Activated CD8-positive, alpha-beta memory T cell treated with anti-CD3 and anti-CD28 coated beads for 24 hours (primary cell): ENCODE data around the gene IPCEF1.
"Not testable (repeated sequence)": the region's sequence is repeated elsewhere in the genome, so short reads cannot be mapped to it uniquely, and the experiment has no call there.

Experiments
- DNase-seq: peaks from one replicate; pipeline ENCODE4 v3.0.0-alpha.2; 2020

IPCEF1 gene

DNA sequence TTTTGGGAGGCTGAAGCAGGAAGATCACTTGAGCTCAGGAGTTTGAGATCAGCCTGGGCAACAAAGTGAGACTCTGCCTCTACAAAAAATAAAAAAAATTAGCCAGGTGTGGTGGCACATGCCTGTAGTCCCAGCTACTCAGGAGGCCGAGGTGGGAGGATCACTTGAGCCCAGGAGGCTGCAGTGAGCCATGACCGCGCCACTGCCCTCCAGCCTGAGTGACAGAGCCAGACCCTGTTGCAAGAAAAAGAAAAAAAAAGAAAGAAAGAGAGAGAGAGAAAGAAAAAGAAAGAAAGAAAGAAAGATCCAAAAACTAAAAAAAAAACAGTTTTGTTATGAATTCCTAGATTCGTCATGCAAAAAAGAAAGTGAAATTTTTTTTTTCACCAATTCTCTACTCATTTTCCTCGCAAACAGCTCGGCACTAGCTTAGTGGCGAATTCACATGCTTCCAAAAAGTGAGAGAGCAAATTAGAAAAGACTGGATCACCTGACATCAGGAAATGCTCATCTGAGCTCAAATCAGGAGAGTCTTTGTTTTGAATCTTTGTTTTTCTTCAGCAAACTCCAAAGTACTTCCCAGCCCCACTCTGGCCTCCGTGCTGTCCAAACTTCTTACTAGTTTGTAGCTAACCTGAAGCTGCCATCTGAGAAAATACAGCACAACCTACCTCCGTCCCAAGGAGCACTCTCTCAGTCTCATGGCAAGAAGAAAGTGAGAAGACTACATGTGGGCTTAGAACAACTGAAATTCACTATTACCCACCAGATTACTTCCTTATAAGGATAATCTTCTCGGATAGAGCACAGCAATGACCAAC lies 27.0 kb downstream of the IPCEF1 start:
- DNase-seq, result no peak

GRCh38 chr6:154327313-154327712 lies 29.3 kb downstream of the IPCEF1 start:
- not testable (repeated sequence) for DNase-seq

GRCh38 chr6:154325142-154325541 lies 31.5 kb downstream of the IPCEF1 start:
- no peak for DNase-seq

DNA sequence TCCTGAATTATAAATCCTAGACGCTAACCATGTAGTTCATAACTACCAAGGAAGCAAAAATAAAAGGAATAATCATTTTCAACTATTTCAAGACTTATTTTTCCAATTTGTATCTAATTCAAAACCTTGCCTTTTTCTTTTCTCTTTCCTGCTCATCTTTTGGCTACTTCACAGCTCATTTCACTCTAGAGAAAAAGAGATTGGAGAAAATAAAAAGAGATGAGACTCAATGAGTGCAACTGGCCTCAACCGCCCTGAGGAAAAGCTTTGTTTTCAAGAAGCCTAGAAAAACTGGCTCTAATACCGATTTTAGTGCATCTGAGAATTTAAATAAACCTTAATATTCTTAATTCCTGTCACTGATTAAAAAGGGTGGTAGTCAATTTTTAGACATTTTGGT lies 36.4 kb downstream of the IPCEF1 start:
- DNase-seq, result no peak

DNA sequence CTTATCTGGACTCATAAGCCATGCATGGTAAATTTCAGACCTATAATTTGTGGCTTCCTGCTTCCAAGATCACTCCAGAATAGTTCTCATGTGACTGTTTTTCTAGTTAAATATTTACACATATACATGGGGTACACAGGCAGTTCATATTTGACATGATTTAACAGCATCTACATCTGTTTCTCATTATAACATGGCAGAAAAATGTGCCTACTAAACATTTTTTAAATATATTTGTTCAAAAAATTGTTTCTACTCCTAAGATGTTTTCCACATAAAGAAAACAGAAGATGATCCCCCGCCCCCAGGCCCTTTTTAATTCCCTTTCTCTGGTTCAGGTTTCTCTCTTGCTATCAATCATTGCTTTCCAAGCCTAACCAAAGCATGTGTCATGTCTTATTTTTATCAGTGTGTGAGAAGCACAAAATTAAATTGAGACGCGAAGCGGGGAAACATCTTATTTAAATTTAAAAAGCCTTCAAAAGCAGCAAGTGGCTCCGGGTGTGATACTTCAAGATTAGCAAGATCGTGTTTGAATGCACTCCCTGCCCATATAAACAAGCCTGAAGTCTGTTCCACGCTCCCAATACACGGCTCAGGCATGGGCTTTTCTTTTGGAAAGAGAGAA lies 37.3 kb downstream of the IPCEF1 start:
- no peak for DNase-seq

GRCh38 chr6:154318721-154319120 lies 37.9 kb downstream of the IPCEF1 start:
- no peak for DNase-seq

DNA sequence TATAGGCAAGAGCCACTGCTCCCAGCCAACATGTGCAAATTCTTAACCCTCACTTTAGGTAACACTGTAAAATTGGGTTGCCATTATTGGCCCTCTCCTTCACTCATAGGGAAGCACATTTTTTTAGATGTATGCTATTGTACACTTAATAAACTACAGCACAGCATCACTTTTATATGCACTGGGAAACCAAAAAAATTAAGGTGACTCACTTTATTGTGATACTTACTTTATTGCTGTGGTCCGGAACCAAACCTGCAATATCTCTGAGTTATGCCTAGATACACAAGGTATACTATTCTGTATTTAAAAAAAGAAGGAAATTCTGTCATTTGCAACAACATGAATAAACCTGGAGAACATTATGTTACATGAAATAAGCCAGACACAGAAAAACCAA lies 40.5 kb downstream of the IPCEF1 start:
- DNase-seq, result no peak

- no peak for DNase-seq
Measured at GRCh38 chr6:154314084-154314483, 42.5 kb downstream of the IPCEF1 start.

DNA sequence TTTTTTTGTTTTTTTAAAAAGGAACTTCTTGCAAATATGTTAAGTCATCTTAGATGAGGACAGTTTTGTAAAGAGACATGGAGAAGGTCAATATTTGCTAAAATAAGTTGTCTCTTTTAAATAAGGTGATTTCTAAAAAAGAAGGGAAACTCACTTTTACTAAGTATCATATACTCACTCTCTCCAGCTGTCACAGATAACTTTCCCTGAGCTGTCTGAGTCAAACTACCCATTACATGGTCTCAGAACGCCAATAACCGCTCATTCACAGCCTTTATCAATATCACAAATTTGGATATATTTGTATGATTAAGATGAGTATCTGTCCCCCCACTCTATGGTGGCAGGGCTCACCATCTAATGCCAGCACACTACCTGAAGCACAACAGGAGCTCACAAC lies 47.6 kb downstream of the IPCEF1 start:
- no peak for DNase-seq

GRCh38 chr6:154307696-154308425 lies 48.7 kb downstream of the IPCEF1 start:
- DNase-seq, result no peak

DNA sequence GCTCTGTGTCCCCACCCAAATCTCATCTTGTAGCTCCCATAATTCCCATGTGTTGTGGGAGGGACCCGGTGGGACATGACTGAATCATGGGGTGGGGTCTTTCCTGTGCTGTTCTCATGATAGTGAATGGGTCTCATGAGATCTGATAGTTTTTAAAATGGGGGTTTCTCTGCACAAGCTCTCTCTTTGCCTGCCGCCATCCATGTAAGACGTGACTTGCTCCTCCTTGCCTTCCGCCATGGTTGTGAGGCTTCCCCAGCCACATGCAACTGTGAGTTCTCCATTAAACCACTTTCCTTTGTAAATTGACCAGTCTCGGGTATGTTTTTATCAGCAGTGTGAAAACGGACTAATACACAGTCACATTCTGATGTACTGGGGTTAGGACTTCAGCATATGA lies 49.5 kb downstream of the IPCEF1 start:
- DNase-seq, result not testable (repeated sequence)

DNA sequence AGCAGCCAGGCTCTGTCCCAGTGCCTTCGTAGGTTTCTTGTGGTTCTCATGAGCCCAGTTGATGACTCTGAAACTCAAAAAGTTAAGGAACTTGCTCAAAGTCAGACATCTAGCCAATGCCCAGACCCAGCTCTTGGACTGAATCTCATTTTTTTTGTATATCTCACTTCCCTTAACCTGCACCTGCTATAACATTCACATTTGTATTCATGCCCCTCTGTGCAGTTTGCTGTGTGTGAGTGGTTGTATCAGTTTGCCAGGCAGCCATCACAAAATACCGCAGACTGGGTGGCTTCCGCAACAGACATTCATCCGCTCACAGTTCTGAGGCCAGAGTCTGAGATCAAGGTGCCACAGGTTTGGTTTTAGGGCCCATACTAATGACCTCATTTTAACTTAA lies 49.9 kb downstream of the IPCEF1 start:
- DNase-seq, result no peak

- DNase-seq, result no peak
Measured at GRCh38 chr6:154304191-154304590, 52.4 kb downstream of the IPCEF1 start.

- DNase-seq, result not testable (repeated sequence)
Measured at GRCh38 chr6:154303642-154304041, 53.0 kb downstream of the IPCEF1 start.

DNA sequence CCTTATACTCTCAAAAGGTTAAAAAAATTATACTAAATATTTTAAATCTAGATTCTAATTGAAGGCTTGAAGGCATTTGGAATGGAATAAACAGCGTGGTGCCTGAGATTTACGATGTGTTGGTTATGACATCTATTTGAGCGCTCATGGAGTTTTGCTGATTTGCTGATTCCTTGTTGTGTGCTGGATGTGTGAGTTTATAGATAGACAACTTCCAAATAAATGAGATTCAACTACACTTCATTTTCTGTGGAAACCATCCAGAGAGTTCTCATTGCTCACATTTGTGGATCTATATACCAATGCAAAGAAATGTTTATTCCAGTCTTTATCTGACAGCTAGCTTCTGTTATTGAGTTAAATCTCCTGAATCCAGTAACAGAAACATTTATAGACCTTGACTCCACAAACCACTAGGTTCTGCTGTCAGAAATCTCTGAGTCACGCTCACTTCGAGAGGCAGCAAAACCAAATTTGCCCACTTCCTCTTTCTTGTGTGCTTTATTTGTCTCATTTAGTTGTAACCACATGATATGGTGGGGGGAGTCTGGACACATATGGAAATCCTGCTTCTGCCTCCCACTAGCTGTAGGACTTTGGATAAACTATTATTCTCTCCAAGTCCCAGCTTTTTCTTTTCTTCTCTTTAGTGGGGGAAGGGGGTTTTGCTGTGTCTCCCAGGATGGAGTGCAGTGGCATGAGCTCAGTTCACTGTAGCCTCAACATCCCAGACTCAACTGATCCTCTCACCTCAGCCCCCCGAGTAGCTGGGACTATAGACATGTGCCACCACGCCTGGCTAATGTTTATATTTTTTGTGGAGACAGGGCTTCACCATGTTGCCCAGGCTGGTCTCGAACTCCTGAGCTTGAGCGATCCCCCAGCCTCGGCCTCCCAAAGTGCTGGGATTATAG lies 54.5 kb downstream of the IPCEF1 start:
- DNase-seq, result no peak

DNA sequence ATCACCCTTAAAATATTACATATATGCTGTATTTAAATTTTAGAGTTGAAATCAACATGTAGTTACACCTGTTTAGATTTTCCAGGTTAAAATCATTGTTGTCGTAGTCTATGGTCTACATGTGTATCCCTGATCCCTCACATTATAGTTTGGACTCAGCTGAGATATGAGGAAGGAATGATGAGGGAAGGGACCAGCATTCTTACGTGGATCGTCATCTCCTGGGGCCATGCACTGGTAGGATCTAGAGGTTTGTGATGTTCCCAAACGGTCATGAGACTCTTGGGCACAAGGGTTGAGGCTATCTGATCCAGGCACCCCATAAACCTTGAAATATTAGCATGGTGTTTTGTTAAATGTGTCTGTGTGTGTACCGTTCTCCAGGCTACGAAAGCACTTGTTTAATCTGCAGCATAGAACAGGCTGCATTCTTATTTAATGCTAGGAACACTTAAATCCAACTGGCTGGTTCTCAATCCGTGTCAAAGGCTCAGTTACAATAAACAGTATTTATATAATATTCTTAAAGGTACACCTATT lies 55.4 kb downstream of the IPCEF1 start:
- no peak for DNase-seq

- no peak for DNase-seq
Measured at GRCh38 chr6:154298297-154298696, 58.3 kb downstream of the IPCEF1 start.

DNA sequence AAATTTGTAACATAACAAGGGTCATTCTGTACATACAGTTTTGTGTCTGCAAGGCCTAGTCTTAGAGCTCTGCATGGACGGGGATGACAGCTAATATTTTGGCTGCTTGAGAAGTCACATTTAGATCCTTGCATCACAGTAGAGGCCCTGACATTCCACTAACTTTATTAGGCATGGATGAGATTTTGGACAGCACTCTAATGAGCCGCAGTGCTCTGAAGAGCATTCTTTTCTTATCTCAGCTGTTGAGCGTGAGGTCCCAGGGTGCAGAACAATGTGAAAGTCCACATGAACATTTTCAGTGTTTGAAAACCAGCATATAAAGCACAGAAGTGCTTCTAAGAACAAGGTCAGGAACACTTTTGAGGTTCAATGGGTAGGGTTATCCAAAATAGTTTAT lies 58.9 kb downstream of the IPCEF1 start:
- no peak for DNase-seq

- DNase-seq, result no peak
Measured at GRCh38 chr6:154297210-154297609, 59.4 kb downstream of the IPCEF1 start.

DNA sequence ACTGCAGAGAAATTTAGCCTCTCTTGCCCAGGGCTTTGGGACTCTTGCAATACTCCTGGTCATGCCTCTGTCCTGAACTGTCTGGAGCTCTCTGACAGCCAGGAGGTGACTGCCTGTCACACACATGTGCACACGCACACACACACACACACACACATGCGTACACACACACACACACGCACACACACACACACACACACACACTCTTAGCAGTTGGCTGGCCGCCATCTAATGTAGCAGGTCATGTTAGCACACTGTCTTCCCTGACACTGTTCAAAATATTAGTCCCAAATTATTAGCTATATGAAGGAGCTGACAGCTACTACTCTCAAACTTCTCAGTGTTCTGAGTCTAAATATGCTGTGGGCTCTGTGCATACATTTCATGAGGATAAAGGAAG lies 60.9 kb downstream of the IPCEF1 start:
- no peak for DNase-seq

- DNase-seq, result no peak
Measured at GRCh38 chr6:154292855-154293519, 63.6 kb downstream of the IPCEF1 start.

DNA sequence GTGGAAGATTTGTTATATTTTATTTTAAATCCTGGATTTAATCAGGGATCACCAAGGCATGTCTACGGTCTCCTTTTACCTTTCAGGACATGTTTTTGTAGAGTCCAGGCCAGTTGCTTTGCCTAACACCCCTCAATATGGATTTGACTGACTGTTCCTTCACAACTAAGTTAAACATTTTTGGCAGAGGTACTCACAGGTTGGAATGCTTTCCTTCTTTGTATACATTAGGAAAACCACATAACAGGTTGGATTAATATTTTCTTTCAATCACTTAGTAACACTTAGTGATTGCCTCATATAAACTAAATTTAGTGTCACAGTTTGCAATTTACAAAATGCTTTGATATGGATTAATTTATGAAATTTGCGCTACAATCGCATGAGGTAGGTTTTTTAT lies 64.5 kb downstream of the IPCEF1 start:
- no peak for DNase-seq
